Posterior vena cava (tissue), 2 donors: ENCODE results near the gene TYK2. TPM values are rescaled to one million over a fixed set of nuclear protein-coding genes. Genes with fewer than 3 reads are reported as not detected.

ENCODE experiments used
- DNase-seq: peaks from one replicate; pipeline ENCODE4 v3.0.0-alpha.2; 2020; ENCODE audit warnings: low spot score
- intact Hi-C, 2 donors: fragments of 100-400 bp; cut with DNase I; formaldehyde crosslinking; loops; one replicate each; pipeline versions ENCODE4 v1.14.1 to v1.14.2; 2022 to 2023
- long read RNA-seq, 2 donors: library from polyadenylated mRNA; unstranded; transcript quantifications; one replicate each; pipeline ENCODE4 v2.0.0, GENCODE V29; 2020 to 2021
- total RNA-seq, 2 donors: library from RNA; stranded (reverse); fragmentation: NEBNext Ultra II Directional; extraction: Animal tissue kit (Norgen Biotek cat#: 25700); gene quantifications; one replicate each; pipeline ENCODE4 v1.2.1, GENCODE V29; 2021
- donor health status: DM: yes; HTN: yes; CAD: no.
- donor health status: DM: yes; HTN: yes; CAD: no.

Gene TYK2
- 10 to 100 TPM; 67.1 to 69.3 TPM for total RNA-seq
- long read RNA-seq, donor 1, full-length matches to known transcripts = 2 of 12 reads
- long read RNA-seq, donor 1, partial matches to known transcripts = 3 of 12 reads
- long read RNA-seq, donor 1, other reads (novel, unspliced or antisense) = 7 of 12 reads
- long read RNA-seq, donor 2, full-length matches to known transcripts = 3 of 19 reads
- long read RNA-seq, donor 2, partial matches to known transcripts = 7 of 19 reads
- long read RNA-seq, donor 2, other reads (novel, unspliced or antisense) = 9 of 19 reads

GRCh38 chr19:10380313-10381102 lies at the start of gene TYK2:
Gene TYK2, minus strand, starts transcription at chr19:10380572. Its CDS starts 2,166 bp downstream, at chr19:10378406.
- intact Hi-C loops = loop anchor here in 1 of 2 donors (5.0 kb wide), 1 partner anchor 43 kb away; the partner anchor contains the start of gene ICAM3
- peak; percentile 98 for DNase-seq

- no peak for DNase-seq
- intact Hi-C loops = no loop called here
These were observed 48.6 kb upstream of the TYK2 start for GRCh38 chr19:10428996-10429381.

GRCh38 chr19:10427169-10427568 lies 46.8 kb upstream of the TYK2 start:
- no peak for DNase-seq
- intact Hi-C loops = no loop called here

- DNase-seq = peak; percentile 92
- intact Hi-C loops = no loop called here
These were observed 43.8 kb upstream of the TYK2 start for GRCh38 chr19:10424011-10424637.

GRCh38 chr19:10422846-10423245 lies 42.5 kb upstream of the TYK2 start:
- intact Hi-C loops = loop anchor here in 1 of 2 donors (1.0 kb wide), 1 partner anchor 14 kb away; no protein-coding TSS in a partner anchor
- no peak for DNase-seq

- intact Hi-C loops = no loop called here
- no peak for DNase-seq
These were observed 41.7 kb upstream of the TYK2 start for GRCh38 chr19:10422046-10422461.

- intact Hi-C loops = no loop called here
- DNase-seq = no peak
These were observed 41.1 kb upstream of the TYK2 start for GRCh38 chr19:10421240-10422045.

GRCh38 chr19:10420444-10421239 lies 40.3 kb upstream of the TYK2 start, which contains the start of gene PDE4A:
Gene PDE4A, plus strand, starts transcription at chr19:10420538. Its CDS starts 227 bp downstream, at chr19:10420765.
- peak; percentile 84 for DNase-seq
- intact Hi-C loops = no loop called here

- intact Hi-C loops = no loop called here
- peak; percentile 82 for DNase-seq
These were observed 39.5 kb upstream of the TYK2 start for GRCh38 chr19:10419646-10420443.

GRCh38 chr19:10419200-10419645 lies 38.9 kb upstream of the TYK2 start:
- intact Hi-C loops = no loop called here
- DNase-seq = no peak

- intact Hi-C loops = no loop called here
- DNase-seq = no peak
These were observed 38.3 kb upstream of the TYK2 start for GRCh38 chr19:10418485-10419199.

GRCh38 chr19:10418235-10418484 lies 37.8 kb upstream of the TYK2 start:
- intact Hi-C loops = no loop called here
- no peak for DNase-seq

GRCh38 chr19:10417541-10418234 lies 37.3 kb upstream of the TYK2 start:
- no peak for DNase-seq
- intact Hi-C loops = no loop called here

- peak; percentile 96 for DNase-seq
- intact Hi-C loops = no loop called here
These were observed 36.2 kb upstream of the TYK2 start for GRCh38 chr19:10416380-10417257.

- DNase-seq = no peak
- intact Hi-C loops = no loop called here
These were observed 35.7 kb upstream of the TYK2 start for GRCh38 chr19:10416083-10416379.
